ENCODE results near the gene TMEM260.
"Not testable (repeated sequence)": the region's sequence is repeated elsewhere in the genome, so short reads cannot be mapped to it uniquely, and the experiment has no call there.

Gene TMEM260

GRCh38 chr14:56676042-56676441 lies 96.4 kb downstream of the TMEM260 start:
- no peak for DNase-seq (ENCODE audit: low read depth)

- no peak for DNase-seq (ENCODE audit: low read depth)
Measured at GRCh38 chr14:56678838-56679237, 99.2 kb downstream of the TMEM260 start.

DNA sequence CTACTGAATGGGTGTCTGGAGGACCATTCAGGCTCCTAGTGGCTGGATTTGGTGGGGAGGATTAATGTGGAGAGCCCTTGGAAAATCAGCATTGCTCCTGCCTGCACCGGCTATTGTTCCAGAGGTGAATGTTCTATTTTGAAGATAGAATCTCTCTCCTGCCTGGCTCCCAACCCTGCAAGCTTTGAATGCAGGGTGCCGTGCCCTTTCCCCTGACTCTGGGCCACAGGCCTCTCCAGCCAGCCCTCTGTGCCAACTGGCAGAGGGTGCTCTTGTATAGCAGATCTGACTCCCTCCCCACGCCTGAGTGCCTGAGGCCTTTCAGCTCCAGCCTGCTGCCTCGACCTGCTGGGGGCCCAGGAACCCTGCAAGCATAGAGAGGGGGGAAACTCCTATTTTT lies 106.8 kb downstream of the TMEM260 start:
- DNase-seq (ENCODE audit: low read depth): no peak

DNA sequence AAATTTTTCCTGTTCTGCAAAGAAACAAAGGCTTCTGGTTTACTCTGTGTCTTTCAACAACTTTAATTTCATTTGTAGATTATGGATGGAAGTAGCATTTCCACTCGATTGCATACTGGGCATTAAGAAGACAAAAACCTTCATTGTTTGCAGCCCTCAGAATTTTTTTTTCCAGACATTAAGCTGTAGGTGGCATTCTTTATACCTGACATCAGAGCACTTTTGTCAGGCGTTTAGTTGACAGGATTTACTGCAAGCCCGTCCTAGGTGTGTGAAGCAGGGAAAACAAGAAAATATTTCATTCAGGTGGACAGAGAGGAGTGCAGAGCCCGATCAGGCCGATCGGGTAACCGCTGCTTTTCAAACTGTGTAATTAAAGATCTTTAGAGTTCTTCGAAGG lies 107.5 kb downstream of the TMEM260 start:
- no peak for DNase-seq (ENCODE audit: low read depth)

- DNase-seq (ENCODE audit: low read depth): no peak
Measured at GRCh38 chr14:56694609-56695008, 115.0 kb downstream of the TMEM260 start.

DNA sequence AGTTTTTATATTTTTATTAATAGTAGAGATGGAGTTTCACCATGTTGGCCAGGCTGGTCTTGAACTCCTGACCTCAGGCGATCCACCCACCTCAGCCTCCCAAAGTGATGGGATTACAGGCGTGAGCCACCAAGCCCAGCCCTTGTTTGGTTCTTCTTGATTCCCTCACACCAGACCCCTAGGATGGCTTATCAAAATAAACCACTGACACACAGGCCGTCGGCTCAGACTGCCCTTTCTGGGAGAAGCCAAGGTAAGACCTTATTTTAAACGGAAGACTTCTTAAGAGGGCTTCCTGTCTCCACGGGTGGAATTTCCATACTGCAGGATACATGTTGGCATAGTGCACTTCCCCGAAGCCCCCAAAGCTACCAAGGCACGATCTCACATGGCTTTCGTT lies 115.6 kb downstream of the TMEM260 start:
- DNase-seq (ENCODE audit: low read depth): not testable (repeated sequence)
